ENCODE data around the gene ADIPOR1.
"Not testable (repeated sequence)": the region's sequence is repeated elsewhere in the genome, so short reads cannot be mapped to it uniquely, and the experiment has no call there.

The ADIPOR1 gene

GRCh38 chr1:202968895-202969295, 10.8 kb upstream of the ADIPOR1 start:
- DNase-seq = no peak

GRCh38 chr1:202968351-202968750, 10.2 kb upstream of the ADIPOR1 start:
- no peak for DNase-seq

DNA sequence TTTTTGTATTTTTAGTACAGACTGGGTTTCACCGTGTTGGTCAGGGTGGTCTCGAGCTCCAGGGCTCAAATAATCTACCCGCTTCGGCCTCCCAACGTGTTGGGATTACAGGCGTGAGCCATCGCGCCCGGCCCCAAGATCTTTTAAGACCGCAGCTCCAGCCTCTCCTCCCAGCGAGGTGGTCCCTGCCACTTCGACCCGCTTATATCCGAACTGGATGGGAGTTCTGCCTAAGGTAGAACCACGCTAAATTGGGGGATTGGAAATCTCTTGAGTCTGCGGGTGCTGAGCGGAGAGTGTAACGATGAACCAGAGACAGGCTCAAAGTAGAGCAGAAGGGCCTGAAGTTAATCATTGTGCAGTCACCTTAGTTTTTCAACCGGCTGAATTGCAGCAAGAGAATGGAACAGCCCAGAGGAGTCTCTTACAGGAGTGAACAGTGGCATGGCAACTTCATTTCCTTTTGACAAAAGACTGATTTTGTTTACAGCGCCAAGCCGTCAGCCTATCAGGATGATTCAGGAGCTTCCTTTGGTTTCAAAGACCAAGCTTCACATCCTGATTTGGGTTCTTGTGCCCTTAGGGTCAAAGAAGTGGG, 9.7 kb upstream of the ADIPOR1 start:
- DNase-seq = no peak

DNA sequence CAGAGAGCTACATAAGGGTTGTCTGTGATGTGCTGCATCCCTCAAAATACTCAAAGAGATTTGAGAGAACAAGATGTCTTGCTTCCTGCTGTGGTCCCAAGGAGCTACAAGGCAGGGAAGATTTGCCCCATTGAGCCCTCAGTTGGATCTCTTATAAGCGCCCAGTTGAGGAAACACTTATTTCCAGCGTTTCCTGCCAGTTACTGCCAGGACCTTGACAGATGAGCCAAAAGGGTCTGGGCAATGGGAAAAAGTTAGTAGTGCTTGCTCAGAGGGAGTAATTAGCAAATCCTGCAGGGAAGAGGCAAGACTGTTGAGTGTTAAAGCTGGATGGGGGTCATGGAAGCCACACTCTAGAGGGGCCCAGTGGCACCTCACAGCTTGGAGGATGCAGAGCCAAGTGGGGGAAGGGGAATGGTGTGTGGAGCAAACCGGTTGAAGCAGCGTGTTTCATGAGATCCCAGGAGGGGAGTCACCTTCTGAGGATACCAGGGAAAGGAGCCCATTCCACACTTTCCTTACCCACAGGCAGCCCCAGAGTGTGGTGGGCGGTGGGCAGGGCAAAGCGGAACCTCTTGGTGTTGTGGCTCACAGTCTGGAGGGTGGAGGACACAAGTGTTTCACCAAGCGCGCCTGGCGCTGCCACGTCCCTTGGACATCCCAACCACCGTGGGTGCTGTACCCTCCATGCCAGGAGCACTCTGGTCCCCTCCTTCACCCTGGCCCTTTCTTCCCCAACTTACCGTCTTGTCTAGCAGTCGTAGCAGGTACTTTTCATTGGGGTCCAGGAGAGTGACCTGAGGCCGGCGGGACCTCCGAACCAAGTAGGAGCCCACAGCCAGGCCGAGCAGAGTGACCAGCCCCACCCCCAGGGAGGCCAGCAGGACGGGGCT, 8.1 kb upstream of the ADIPOR1 start:
- no peak for DNase-seq

- DNase-seq = no peak
These were observed 7.3 kb upstream of the ADIPOR1 start for GRCh38 chr1:202965422-202965821.

DNA sequence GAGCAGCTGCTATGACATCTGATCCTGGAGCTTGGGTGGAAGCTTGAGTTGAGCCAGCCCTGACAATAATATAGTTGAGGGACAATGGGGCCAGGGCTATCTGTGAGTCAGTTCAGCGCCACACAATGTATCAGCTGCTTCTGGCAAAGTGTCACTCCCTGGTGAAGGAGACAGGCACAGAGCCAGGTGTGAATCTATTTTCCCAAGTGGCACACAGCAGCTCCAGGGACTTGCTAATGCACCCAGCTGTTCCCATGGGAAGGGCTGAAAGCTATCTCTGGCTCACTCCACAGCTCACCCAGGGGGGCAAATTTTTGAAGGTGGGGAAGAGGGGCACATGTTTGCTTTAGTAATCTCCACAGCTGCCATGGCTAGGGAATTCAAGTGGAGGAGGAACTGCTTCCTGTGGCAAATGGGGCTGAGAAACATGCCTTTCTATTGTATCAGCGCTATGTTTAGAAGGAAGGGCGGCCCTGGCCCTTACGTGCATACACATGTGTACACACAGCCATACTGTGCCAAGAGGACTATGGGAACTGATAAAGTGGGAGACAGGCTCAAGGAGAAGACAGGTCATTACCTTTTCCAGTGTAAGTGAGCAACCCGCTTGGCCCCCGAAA, 6.8 kb upstream of the ADIPOR1 start:
- DNase-seq = no peak

- no peak for DNase-seq
These were observed 3.2 kb upstream of the ADIPOR1 start for GRCh38 chr1:202961220-202961880.

DNA sequence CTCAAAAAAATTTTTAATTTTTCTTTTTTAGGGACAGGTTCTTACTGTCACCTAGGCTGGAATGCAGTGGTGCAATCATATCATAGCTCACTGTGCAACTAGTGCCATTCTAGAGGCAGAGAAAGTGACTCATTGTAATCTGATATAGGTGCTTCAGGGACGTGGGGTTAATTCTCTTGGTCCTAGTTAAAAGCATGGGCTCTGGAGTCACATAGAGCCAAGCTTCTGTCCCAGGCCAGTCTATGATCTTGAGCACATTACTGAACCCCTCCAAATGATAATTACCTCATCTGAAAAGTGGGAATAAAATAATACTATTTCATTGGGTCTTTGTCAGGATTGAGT, 1.1 kb upstream of the ADIPOR1 start:
- no peak for DNase-seq

GRCh38 chr1:202958544-202959275, 598 bp upstream of the ADIPOR1 start:
- no peak for DNase-seq

- no peak for DNase-seq
These were observed 1.1 kb downstream of the ADIPOR1 start for GRCh38 chr1:202956969-202957368.

DNA sequence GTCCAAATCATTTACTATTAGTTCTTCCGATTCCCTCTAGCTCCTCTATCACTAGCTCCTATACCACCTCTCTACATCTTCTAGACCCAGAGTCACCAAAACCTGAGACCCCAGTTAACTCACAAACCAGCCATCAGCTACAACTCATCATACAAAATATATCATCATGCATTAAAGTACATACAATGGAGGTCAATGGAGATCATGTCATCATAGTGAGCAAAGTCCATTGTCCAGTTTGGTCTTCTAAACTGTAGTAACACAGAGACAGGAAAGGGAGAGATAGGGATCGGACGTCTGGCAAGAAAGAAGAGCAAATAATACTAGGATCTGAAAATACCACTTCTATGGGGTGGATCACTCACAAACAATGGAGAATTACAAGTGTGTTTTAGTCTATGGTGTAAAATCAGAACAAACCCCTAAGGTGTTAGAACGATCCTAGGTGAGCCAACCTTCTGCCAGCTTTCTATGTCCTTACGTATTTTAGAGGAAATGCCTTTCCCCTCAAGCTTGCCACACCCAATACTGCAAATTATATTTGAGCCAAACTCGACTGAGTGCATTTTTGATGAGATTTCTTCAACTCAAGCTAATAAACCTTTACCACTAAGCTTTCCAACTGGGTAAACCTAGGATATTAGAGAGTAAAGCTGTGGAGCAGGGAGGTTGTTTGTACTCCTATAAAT, 3.9 kb downstream of the ADIPOR1 start:
- DNase-seq = no peak

DNA sequence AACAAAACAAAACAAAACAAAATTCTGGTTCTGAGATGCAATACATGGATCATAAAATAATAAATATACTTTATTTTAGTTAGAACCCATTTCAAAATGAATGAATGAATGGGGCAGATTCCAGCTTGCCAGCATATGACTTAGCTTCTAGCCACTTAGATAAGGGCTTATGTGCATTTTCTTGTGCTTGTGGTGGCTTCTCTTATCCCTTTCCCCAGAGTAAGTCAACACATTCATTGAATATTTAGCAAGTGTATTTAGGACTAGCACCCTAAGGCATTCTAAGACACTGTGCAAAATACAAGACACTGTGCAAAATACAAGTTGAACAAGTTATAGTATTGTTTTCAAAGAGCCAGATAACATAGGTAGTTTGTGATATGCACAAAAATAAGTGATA, 4.7 kb downstream of the ADIPOR1 start:
- no peak for DNase-seq

DNA sequence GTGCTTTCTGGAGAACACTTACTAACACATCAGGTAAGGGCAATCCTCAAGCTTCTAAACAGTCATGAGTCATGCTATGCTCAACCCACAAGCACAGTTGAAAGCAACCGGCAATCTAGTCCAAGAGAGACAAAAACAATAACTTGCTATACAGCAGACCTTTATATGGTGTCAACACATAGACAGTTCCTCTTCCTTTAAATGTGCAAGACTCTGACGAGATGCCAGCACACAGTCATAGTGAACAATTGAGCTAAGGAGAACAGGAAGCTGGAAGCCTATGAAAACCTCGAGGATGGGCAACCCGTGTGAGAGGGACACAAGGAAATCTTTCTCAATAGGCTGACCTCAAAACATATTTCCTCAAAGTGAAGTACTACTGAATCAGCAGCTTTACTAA, 5.3 kb downstream of the ADIPOR1 start:
- no peak for DNase-seq

DNA sequence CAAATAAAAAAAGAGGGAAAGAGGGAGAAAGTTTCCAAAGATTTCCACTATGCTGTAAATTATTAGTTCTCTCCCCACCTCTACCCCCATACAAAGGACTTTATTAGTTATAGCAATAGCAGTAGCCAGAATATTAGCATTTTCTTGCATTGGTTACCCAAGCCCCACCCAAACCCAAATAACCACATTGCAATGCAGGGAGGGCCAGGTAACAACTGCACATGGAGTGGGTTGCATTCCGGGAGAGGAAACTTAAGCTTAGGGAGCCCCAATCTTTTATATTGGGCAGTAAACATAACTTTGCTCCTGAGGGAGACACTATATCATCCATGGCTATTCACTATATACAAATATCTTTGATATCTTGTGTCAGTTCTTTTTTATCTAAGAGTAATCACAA, 6.0 kb downstream of the ADIPOR1 start:
- DNase-seq = no peak

DNA sequence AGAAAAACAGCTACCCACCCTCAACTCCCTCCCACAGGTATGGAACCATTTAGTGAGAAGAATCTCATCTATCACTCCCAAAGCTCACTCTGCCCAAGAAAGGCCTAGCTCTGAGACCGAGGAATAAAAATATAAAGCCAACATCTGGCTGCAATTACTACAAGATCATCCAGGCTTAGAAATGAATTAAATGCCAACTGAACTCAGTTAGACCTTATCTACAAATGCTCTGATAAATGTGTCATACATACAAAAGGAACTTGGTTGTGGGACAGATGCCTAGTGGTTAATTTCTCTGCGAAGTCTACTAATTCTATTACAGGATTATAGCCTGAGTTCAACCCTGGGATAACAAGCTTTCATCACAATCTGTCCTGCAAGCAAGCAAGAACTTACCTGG, 6.7 kb downstream of the ADIPOR1 start:
- DNase-seq = no peak

DNA sequence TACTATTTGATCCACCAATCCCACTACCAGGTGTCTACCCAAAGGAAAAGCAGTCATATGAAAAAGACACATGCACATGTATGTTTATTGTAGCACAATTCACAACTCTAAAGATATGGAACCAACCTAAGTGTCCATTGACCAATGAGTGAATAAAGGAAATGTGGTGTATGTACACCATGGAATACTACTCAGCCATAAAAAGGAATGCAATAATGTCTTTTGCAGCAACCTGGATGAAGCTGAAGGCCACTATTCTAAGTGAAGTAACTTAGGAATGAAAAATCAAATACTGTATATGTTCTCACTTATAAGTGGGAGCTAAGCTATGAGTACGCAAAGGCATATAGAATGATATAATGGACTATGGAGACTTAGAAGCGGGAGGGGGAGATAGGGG, 12.6 kb downstream of the ADIPOR1 start:
- DNase-seq = no peak

- DNase-seq = no peak
These were observed 13.6 kb downstream of the ADIPOR1 start for GRCh38 chr1:202944438-202944921.

- no peak for DNase-seq
These were observed 15.7 kb downstream of the ADIPOR1 start for GRCh38 chr1:202942426-202942825.

- no peak for DNase-seq
These were observed 16.7 kb downstream of the ADIPOR1 start for GRCh38 chr1:202941372-202941771.

- DNase-seq = no peak
These were observed 17.6 kb downstream of the ADIPOR1 start for GRCh38 chr1:202940561-202940960.

GRCh38 chr1:202938287-202938925, 19.7 kb downstream of the ADIPOR1 start:
- no peak for DNase-seq

GRCh38 chr1:202936409-202936808, 21.7 kb downstream of the ADIPOR1 start:
- not testable (repeated sequence) for DNase-seq
